Measurements from ENCODE around the gene SGTA.

SGTA gene

GRCh38 chr19:2771786-2772674 lies 11.0 kb downstream of the SGTA start:
- no peak for DNase-seq (ENCODE audit: extremely low spot score)
- ChIA-PET CTCF (interaction anchor here (1.6 kb wide), 2 partner anchors 9 to 22 kb away, joined by 4 to 5 read pairs; no protein-coding TSS in a partner anchor), POLR2A (no interaction called here)
- no peak for TF ChIP-seq CTCF (IDR thresholded peaks at IDR 0.05; ENCODE audit: control extremely low read depth, extremely low read depth, low read depth, missing control alignments)

GRCh38 chr19:2770055-2771013 lies 12.7 kb downstream of the SGTA start:
- ChIA-PET CTCF (interaction anchor here (1.6 kb wide), 2 partner anchors 11 to 21 kb away, joined by 4 to 5 read pairs; no protein-coding TSS in a partner anchor), POLR2A (no interaction called here)
- no peak for TF ChIP-seq CTCF (IDR thresholded peaks at IDR 0.05; ENCODE audit: control extremely low read depth, extremely low read depth, low read depth, missing control alignments)
- no peak for DNase-seq (ENCODE audit: extremely low spot score)

GRCh38 chr19:2769218-2769617 lies 13.9 kb downstream of the SGTA start:
- DNase-seq (ENCODE audit: extremely low spot score) = no peak
- TF ChIP-seq CTCF (IDR thresholded peaks at IDR 0.05; ENCODE audit: control extremely low read depth, extremely low read depth, low read depth, missing control alignments) = no peak
- ChIA-PET CTCF (interaction anchor here (1.6 to 2.2 kb wide), 3 partner anchors 14 to 121 kb away, joined by 5 to 7 read pairs (median 7); partner anchors contain the start of gene SGTA), POLR2A (no interaction called here)

- DNase-seq (ENCODE audit: extremely low spot score) = no peak
- POLR2A ChIA-PET = no interaction called here
- TF ChIP-seq CTCF (IDR thresholded peaks at IDR 0.05; ENCODE audit: control extremely low read depth, extremely low read depth, low read depth, missing control alignments) = no peak
- CTCF ChIA-PET = interaction anchor here (0.9 to 2.2 kb wide), 4 partner anchors 15 to 120 kb away, joined by 3 to 7 read pairs (median 6); partner anchors contain the start of gene SGTA
Observed at GRCh38 chr19:2768365-2769132, 14.5 kb downstream of the SGTA start.

GRCh38 chr19:2767688-2768087 lies 15.4 kb downstream of the SGTA start:
- POLR2A ChIA-PET = no interaction called here
- CTCF ChIA-PET = interaction anchor here (0.9 to 2.2 kb wide), 4 partner anchors 16 to 119 kb away, joined by 3 to 7 read pairs (median 6); partner anchors contain the start of gene SGTA

More at GRCh38 chr19:2767688-2768087, 15.4 kb downstream of the SGTA start:
- no peak for TF ChIP-seq CTCF (IDR thresholded peaks at IDR 0.05; ENCODE audit: control extremely low read depth, extremely low read depth, low read depth, missing control alignments)
- no peak for DNase-seq (ENCODE audit: extremely low spot score)
